H1 (cell line): ENCODE results near the gene RBCK1.

ENCODE experiments used
- CEBPB ChIP-seq: IDR thresholded peaks from 2 replicates; pipeline ENCODE4 v1.6.1; 2012; ENCODE audit warnings: low read depth, low read length
- CHD1 ChIP-seq: IDR thresholded peaks from 2 replicates; pipeline ENCODE4 v1.6.1; 2012; ENCODE audit warnings: low read depth, low read length, improper control_type of control experiment
- EGR1 ChIP-seq: IDR thresholded peaks from 2 replicates; pipeline ENCODE4 v1.6.1; 2011; ENCODE audit warnings: low read depth, low read length, borderline replicate concordance
- EZH2 ChIP-seq: fragments of 200-600 bp; sonication (generic); IDR thresholded peaks from 2 replicates; pipeline ENCODE4 v1.7.1; 2012; ENCODE audit warnings: low read depth, mild to moderate bottlenecking, moderate library complexity, low read length, inconsistent platforms; ENCODE audit not compliant: severe bottlenecking
- JUN ChIP-seq: IDR thresholded peaks from 2 replicates; pipeline ENCODE4 v1.6.1; 2011; ENCODE audit warnings: low read depth, mild to moderate bottlenecking, improper control_type of control experiment, low read length
- PHF8 ChIP-seq: fragments of 200-600 bp; sonication (generic); conservative IDR thresholded peaks from 2 replicates; pipeline ENCODE4 v1.7.1; 2012; ENCODE audit warnings: low read depth, mild to moderate bottlenecking, inconsistent platforms, low read length, moderate library complexity
- POLR2A ChIP-seq, 2 experiments: IDR thresholded peaks; 1 replicate in 1 of 2; 2 replicates in 1 of 2; pipeline ENCODE4 v1.6.1; 2011; ENCODE audit warnings: low read depth in 2 of 2, low read length in 2 of 2, mild to moderate bottlenecking in 2 of 2; ENCODE audit errors: control extremely low read depth in 1 of 2
- POLR2AphosphoS5 ChIP-seq: IDR thresholded peaks from 2 replicates; pipeline ENCODE4 v1.6.1; 2011; ENCODE audit warnings: low read depth, low read length
- RNF2 ChIP-seq: fragments of 200-900, 300-1000 bp; sonication (generic); IDR thresholded peaks from 2 replicates; pipeline ENCODE4 v1.7.1; 2016; ENCODE audit warnings: borderline replicate concordance, low read depth, mild to moderate bottlenecking, antibody characterized with exemption, low read length; ENCODE audit not compliant: poor library complexity, severe bottlenecking; ENCODE audit errors: missing control alignments
- SP1 ChIP-seq: IDR thresholded peaks from 2 replicates; pipeline ENCODE4 v1.6.1; 2011; ENCODE audit warnings: low read depth, low read length
- SUZ12 ChIP-seq: fragments of 200-600 bp; sonication (generic); IDR thresholded peaks from 2 replicates; pipeline ENCODE4 v1.6.1; 2012; ENCODE audit warnings: mild to moderate bottlenecking, inconsistent platforms, low read length, moderate library complexity, mixed read lengths
- YY1 ChIP-seq: IDR thresholded peaks from 2 replicates; pipeline ENCODE4 v1.6.1; 2011; ENCODE audit warnings: low read depth, mild to moderate bottlenecking, low read length
- TF ChIP-seq, protein P1 (sequence below), 3 experiments: IDR thresholded peaks; 1 replicate in 2 of 3; 2 replicates in 1 of 3; pipeline versions ENCODE4 v1.5.1 to v1.6.1; 2011; ENCODE audit warnings: low read length in 3 of 3, mild to moderate bottlenecking in 3 of 3, inconsistent platforms in 2 of 3, low read depth in 1 of 3, moderate library complexity in 1 of 3; ENCODE audit not compliant: insufficient read depth in 1 of 3; ENCODE audit errors: control extremely low read depth in 1 of 3
- TF ChIP-seq, protein P2 (sequence below): IDR thresholded peaks from 2 replicates; pipeline ENCODE4 v1.6.1; 2012; ENCODE audit warnings: inconsistent platforms

DNA sequence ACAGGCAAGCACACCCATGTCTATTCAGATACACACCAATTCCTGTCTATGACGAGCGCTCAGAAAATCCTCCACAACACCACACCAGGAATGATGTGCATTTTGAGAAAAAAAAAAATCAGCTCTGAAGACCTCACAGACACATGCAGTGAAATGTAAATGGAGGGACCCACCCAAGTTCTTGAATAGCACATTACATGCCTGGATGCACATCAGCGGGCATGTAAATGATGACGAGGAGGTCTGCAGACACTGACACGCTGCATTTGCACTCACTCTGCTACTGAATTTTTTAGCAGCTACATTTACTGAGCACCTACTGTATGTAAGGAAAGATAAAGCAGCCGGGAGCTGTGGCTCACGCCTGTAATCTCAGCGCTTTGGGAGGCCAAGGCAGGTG is 46.5 kb upstream of the RBCK1 start:
- TF ChIP-seq, protein P1, sequence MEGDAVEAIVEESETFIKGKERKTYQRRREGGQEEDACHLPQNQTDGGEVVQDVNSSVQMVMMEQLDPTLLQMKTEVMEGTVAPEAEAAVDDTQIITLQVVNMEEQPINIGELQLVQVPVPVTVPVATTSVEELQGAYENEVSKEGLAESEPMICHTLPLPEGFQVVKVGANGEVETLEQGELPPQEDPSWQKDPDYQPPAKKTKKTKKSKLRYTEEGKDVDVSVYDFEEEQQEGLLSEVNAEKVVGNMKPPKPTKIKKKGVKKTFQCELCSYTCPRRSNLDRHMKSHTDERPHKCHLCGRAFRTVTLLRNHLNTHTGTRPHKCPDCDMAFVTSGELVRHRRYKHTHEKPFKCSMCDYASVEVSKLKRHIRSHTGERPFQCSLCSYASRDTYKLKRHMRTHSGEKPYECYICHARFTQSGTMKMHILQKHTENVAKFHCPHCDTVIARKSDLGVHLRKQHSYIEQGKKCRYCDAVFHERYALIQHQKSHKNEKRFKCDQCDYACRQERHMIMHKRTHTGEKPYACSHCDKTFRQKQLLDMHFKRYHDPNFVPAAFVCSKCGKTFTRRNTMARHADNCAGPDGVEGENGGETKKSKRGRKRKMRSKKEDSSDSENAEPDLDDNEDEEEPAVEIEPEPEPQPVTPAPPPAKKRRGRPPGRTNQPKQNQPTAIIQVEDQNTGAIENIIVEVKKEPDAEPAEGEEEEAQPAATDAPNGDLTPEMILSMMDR (IDR thresholded peaks at IDR 0.05; ENCODE audit: control extremely low read depth in 1 of 3, insufficient read depth in 1 of 3, low read depth in 1 of 3, low read length in 3 of 3): no peak
- TF ChIP-seq SP1: no peak
- no peak for TF ChIP-seq PHF8
- TF ChIP-seq SUZ12: no peak
- no peak for TF ChIP-seq CEBPB
- TF ChIP-seq CHD1: no peak
- TF ChIP-seq, protein P2, sequence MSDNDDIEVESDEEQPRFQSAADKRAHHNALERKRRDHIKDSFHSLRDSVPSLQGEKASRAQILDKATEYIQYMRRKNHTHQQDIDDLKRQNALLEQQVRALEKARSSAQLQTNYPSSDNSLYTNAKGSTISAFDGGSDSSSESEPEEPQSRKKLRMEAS: no peak
- TF ChIP-seq EZH2: no peak
- no peak for TF ChIP-seq YY1
- TF ChIP-seq RNF2: no peak
- TF ChIP-seq EGR1: no peak
- TF ChIP-seq JUN: no peak
- no peak for TF ChIP-seq POLR2AphosphoS5
- TF ChIP-seq POLR2A (IDR thresholded peaks at IDR 0.05; ENCODE audit: control extremely low read depth in 1 of 2, low read depth in 2 of 2, low read length in 2 of 2): no peak
